ENCODE results near the gene UTP11.
A peak's percentile ranks its signal among the peaks of the same experiment; 100 is the strongest.
"Not testable (repeated sequence)": the region's sequence is repeated elsewhere in the genome, so short reads cannot be mapped to it uniquely, and the experiment has no call there.

The UTP11 gene

GRCh38 chr1:38027201-38028104 lies 14.9 kb downstream of the UTP11 start:
- H3K9me3 ChIP-seq (ENCODE audit: control insufficient read depth in 2 of 2, low read length in 2 of 2): no peaks in the 10 kb centered on the region
- H3K36me3 ChIP-seq (ENCODE audit: control insufficient read depth in 2 of 2, insufficient read depth in 2 of 2, low read length in 2 of 2): peaks cover 27 to 30% of the 10 kb centered on the region in 2 donors
- H3K27me3 ChIP-seq (ENCODE audit: control insufficient read depth in 2 of 2, insufficient read depth in 2 of 2, low read length in 2 of 2): peaks cover 0 to 4% of the 10 kb centered on the region in 2 donors
- H3K27ac ChIP-seq (ENCODE audit: low read depth in 2 of 2, low read length in 2 of 2): no peak overlapping the region
- H3K4me1 ChIP-seq (ENCODE audit: control insufficient read depth in 2 of 2, insufficient read depth in 2 of 2, low read length in 2 of 2): peaks cover 10 to 13% of the 10 kb centered on the region in 2 donors
- H3K9ac ChIP-seq (ENCODE audit: low read depth in 1 of 2, low read length in 2 of 2): no peak overlapping the region
- H3K4me3 ChIP-seq (ENCODE audit: low read length in 2 of 2): no peak overlapping the region

GRCh38 chr1:38028105-38028591 lies 15.6 kb downstream of the UTP11 start:
- H3K36me3 ChIP-seq (ENCODE audit: control insufficient read depth in 2 of 2, insufficient read depth in 2 of 2, low read length in 2 of 2): peaks cover 20 to 23% of the 10 kb centered on the region in 2 donors
- H3K4me3 ChIP-seq (ENCODE audit: low read length in 2 of 2): no peak overlapping the region
- H3K27me3 ChIP-seq (ENCODE audit: control insufficient read depth in 2 of 2, insufficient read depth in 2 of 2, low read length in 2 of 2): peaks cover 0 to 4% of the 10 kb centered on the region in 2 donors
- H3K4me1 ChIP-seq (ENCODE audit: control insufficient read depth in 2 of 2, insufficient read depth in 2 of 2, low read length in 2 of 2): peaks cover 10 to 13% of the 10 kb centered on the region in 2 donors
- no peak overlapping the region for H3K9ac ChIP-seq (ENCODE audit: low read depth in 1 of 2, low read length in 2 of 2)
- H3K27ac ChIP-seq (ENCODE audit: low read depth in 2 of 2, low read length in 2 of 2): no peak overlapping the region
- no peaks in the 10 kb centered on the region for H3K9me3 ChIP-seq (ENCODE audit: control insufficient read depth in 2 of 2, low read length in 2 of 2)

GRCh38 chr1:38028671-38029070 lies 16.1 kb downstream of the UTP11 start:
- peaks cover 10 to 13% of the 10 kb centered on the region in 2 donors for H3K4me1 ChIP-seq (ENCODE audit: control insufficient read depth in 2 of 2, insufficient read depth in 2 of 2, low read length in 2 of 2)

GRCh38 chr1:38029081-38029681 lies 16.6 kb downstream of the UTP11 start:
- H3K27ac ChIP-seq (ENCODE audit: low read depth in 2 of 2, low read length in 2 of 2): no peak overlapping the region
- H3K36me3 ChIP-seq (ENCODE audit: control insufficient read depth in 2 of 2, insufficient read depth in 2 of 2, low read length in 2 of 2): peaks cover 12 to 13% of the 10 kb centered on the region in 2 donors
- no peak overlapping the region for H3K4me3 ChIP-seq (ENCODE audit: low read length in 2 of 2)
- peaks cover 10 to 13% of the 10 kb centered on the region in 2 donors for H3K4me1 ChIP-seq (ENCODE audit: control insufficient read depth in 2 of 2, insufficient read depth in 2 of 2, low read length in 2 of 2)
- no peak overlapping the region for H3K9ac ChIP-seq (ENCODE audit: low read depth in 1 of 2, low read length in 2 of 2)
- H3K9me3 ChIP-seq (ENCODE audit: control insufficient read depth in 2 of 2, low read length in 2 of 2): no peaks in the 10 kb centered on the region
- H3K27me3 ChIP-seq (ENCODE audit: control insufficient read depth in 2 of 2, insufficient read depth in 2 of 2, low read length in 2 of 2): peaks cover 0 to 4% of the 10 kb centered on the region in 2 donors

More at GRCh38 chr1:38028671-38029070, 16.1 kb downstream of the UTP11 start:
- H3K9ac ChIP-seq (ENCODE audit: low read depth in 1 of 2, low read length in 2 of 2): no peak overlapping the region
- H3K9me3 ChIP-seq (ENCODE audit: control insufficient read depth in 2 of 2, low read length in 2 of 2): no peaks in the 10 kb centered on the region
- peaks cover 17 to 18% of the 10 kb centered on the region in 2 donors for H3K36me3 ChIP-seq (ENCODE audit: control insufficient read depth in 2 of 2, insufficient read depth in 2 of 2, low read length in 2 of 2)
- H3K27ac ChIP-seq (ENCODE audit: low read depth in 2 of 2, low read length in 2 of 2): no peak overlapping the region
- no peak overlapping the region for H3K4me3 ChIP-seq (ENCODE audit: low read length in 2 of 2)
- peaks cover 0 to 4% of the 10 kb centered on the region in 2 donors for H3K27me3 ChIP-seq (ENCODE audit: control insufficient read depth in 2 of 2, insufficient read depth in 2 of 2, low read length in 2 of 2)

GRCh38 chr1:38029685-38030511 lies 17.4 kb downstream of the UTP11 start:
- H3K27me3 ChIP-seq (ENCODE audit: control insufficient read depth in 2 of 2, insufficient read depth in 2 of 2, low read length in 2 of 2): peaks cover 0 to 4% of the 10 kb centered on the region in 2 donors
- peak overlapping the region in 1 of 2 donors; percentile 16 for H3K27ac ChIP-seq (ENCODE audit: low read depth in 2 of 2, low read length in 2 of 2)
- no peaks in the 10 kb centered on the region for H3K9me3 ChIP-seq (ENCODE audit: control insufficient read depth in 2 of 2, low read length in 2 of 2)
- no peak overlapping the region for H3K9ac ChIP-seq (ENCODE audit: low read depth in 1 of 2, low read length in 2 of 2)
- H3K4me1 ChIP-seq (ENCODE audit: control insufficient read depth in 2 of 2, insufficient read depth in 2 of 2, low read length in 2 of 2): peaks cover 10 to 13% of the 10 kb centered on the region in 2 donors
- no peak overlapping the region for H3K4me3 ChIP-seq (ENCODE audit: low read length in 2 of 2)
- peaks cover 10% of the 10 kb centered on the region in 2 donors for H3K36me3 ChIP-seq (ENCODE audit: control insufficient read depth in 2 of 2, insufficient read depth in 2 of 2, low read length in 2 of 2)

DNA sequence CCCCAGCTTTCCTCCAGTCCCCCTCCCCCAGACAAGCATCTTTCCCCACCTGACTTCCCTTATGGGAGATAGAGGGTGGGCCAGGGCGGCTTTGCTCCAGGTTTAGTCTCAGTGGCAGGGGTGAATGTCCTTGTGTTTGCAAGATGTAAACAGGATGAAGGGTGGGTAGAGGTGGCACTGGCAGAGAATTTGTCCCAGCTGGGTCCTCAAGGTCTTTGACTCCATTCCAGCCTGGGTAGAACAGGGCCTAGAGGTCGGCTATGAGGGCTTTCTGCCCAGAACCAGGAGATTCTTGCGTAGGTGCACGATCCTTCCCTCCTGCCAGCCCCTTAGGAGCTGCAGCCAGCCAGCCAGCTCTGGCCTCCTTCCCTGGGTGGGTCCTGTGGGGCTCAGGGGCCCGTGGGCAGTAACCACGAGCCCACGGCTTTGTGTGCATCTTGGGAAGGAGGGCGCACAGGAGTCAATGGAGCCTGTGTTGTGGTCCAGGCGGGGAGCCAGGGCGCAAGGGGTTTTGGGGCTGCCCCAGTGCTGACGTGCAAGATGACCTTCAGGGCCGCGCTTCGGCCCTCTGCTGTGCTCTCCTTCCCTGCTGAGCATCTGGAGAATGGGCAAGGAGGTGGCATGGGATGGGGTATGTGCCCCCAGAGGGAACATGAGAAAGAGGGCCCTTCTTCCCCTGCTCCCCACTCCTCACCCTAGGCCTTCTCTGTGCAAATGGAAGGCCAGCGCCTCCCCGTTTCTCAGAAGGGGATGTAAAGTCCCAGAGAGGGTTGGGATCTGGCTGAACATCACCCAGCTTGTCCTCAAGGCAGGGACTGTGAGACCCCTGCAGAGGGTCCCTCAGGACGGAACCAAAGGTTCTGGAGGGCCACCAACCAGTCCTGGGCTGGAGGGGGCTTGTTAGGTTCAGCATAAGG lies 18.3 kb downstream of the UTP11 start:
- Histone ChIP-seq H3K9ac (ENCODE audit: low read depth in 1 of 2, low read length in 2 of 2) (no peak overlapping the region), H3K4me1 (ENCODE audit: control insufficient read depth in 2 of 2, insufficient read depth in 2 of 2, low read length in 2 of 2) (peaks cover 10 to 13% of the 10 kb centered on the region in 2 donors), H3K9me3 (ENCODE audit: control insufficient read depth in 2 of 2, low read length in 2 of 2) (no peaks in the 10 kb centered on the region), H3K4me3 (ENCODE audit: low read length in 2 of 2) (no peak overlapping the region), H3K27ac (ENCODE audit: low read depth in 2 of 2, low read length in 2 of 2) (no peak overlapping the region), H3K36me3 (ENCODE audit: control insufficient read depth in 2 of 2, insufficient read depth in 2 of 2, low read length in 2 of 2) (peaks cover under 1% of the 10 kb centered on the region in 2 donors), H3K27me3 (ENCODE audit: control insufficient read depth in 2 of 2, insufficient read depth in 2 of 2, low read length in 2 of 2) (peaks cover 0 to 4% of the 10 kb centered on the region in 2 donors)

GRCh38 chr1:38031513-38031866 lies 19.0 kb downstream of the UTP11 start:
- Histone ChIP-seq H3K27ac (ENCODE audit: low read depth in 2 of 2, low read length in 2 of 2) (no peak overlapping the region), H3K9ac (ENCODE audit: low read depth in 1 of 2, low read length in 2 of 2) (no peak overlapping the region), H3K4me3 (ENCODE audit: low read length in 2 of 2) (no peak overlapping the region), H3K27me3 (ENCODE audit: control insufficient read depth in 2 of 2, insufficient read depth in 2 of 2, low read length in 2 of 2) (peaks cover 0 to 4% of the 10 kb centered on the region in 2 donors), H3K9me3 (ENCODE audit: control insufficient read depth in 2 of 2, low read length in 2 of 2) (no peaks in the 10 kb centered on the region), H3K4me1 (ENCODE audit: control insufficient read depth in 2 of 2, insufficient read depth in 2 of 2, low read length in 2 of 2) (peaks cover 10 to 13% of the 10 kb centered on the region in 2 donors), H3K36me3 (ENCODE audit: control insufficient read depth in 2 of 2, insufficient read depth in 2 of 2, low read length in 2 of 2) (no peaks in the 10 kb centered on the region)

DNA sequence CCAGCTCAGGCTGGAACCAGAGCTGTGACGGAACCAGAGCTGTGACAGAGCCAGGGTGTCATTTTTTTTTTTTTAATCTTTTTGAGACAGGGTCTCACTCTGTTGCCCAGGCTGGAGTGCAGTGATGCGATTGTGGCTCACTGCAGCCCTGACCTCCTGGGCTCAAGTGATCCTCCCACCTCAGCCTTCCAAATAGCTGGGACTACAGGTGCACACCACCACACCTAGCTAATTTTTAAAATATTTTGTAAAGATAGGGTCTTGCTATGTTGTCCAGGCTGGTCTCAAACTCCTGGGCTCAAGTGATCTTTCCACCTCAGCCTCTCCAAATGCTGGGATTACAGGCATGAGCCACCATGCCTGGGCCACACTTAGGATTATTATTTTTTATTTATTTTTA lies 20.5 kb downstream of the UTP11 start:
- not testable (repeated sequence) for H3K4me3 ChIP-seq (ENCODE audit: low read length in 2 of 2); H3K27me3 ChIP-seq (ENCODE audit: control insufficient read depth in 2 of 2, insufficient read depth in 2 of 2, low read length in 2 of 2); H3K36me3 ChIP-seq (ENCODE audit: control insufficient read depth in 2 of 2, insufficient read depth in 2 of 2, low read length in 2 of 2); H3K27ac ChIP-seq (ENCODE audit: low read depth in 2 of 2, low read length in 2 of 2); H3K9ac ChIP-seq (ENCODE audit: low read depth in 1 of 2, low read length in 2 of 2); H3K9me3 ChIP-seq (ENCODE audit: control insufficient read depth in 2 of 2, low read length in 2 of 2)
- peaks cover 10 to 13% of the 10 kb centered on the region in 2 donors for H3K4me1 ChIP-seq (ENCODE audit: control insufficient read depth in 2 of 2, insufficient read depth in 2 of 2, low read length in 2 of 2)

DNA sequence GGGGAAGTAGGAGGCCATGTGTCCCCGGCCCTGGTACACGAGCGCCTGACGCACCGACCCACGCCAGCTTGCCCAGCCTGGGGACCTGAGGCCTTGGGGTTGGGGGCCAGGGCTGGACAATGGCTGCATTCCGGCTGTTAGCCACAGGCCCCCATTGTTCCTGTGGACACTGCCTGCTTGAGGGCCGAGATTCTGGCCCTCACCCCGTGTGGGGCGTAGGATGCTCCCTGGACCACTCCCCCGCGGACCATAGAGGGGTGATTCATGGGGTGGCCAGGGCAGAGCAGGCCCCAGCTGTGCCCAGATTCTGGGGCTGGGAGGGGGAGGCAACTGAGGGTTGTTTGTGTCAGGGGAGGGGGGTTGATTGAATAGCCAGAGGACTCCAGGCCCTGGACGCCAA lies 22.3 kb downstream of the UTP11 start:
- peaks cover 2 to 5% of the 10 kb centered on the region in 2 donors for H3K27me3 ChIP-seq (ENCODE audit: control insufficient read depth in 2 of 2, insufficient read depth in 2 of 2, low read length in 2 of 2)
- no peaks in the 10 kb centered on the region for H3K36me3 ChIP-seq (ENCODE audit: control insufficient read depth in 2 of 2, insufficient read depth in 2 of 2, low read length in 2 of 2)
- peaks cover 7 to 8% of the 10 kb centered on the region in 2 donors for H3K4me1 ChIP-seq (ENCODE audit: control insufficient read depth in 2 of 2, insufficient read depth in 2 of 2, low read length in 2 of 2)
- no peaks in the 10 kb centered on the region for H3K9me3 ChIP-seq (ENCODE audit: control insufficient read depth in 2 of 2, low read length in 2 of 2)
- no peak overlapping the region for H3K4me3 ChIP-seq (ENCODE audit: low read length in 2 of 2)
- H3K9ac ChIP-seq (ENCODE audit: low read depth in 1 of 2, low read length in 2 of 2): no peak overlapping the region
- H3K27ac ChIP-seq (ENCODE audit: low read depth in 2 of 2, low read length in 2 of 2): no peak overlapping the region

Measured in mucosa of rectum (tissue), 2 donors.